Colonic mucosa (tissue), 4 donors: ENCODE data around the gene EPHX1. TPM values are rescaled to one million over a fixed set of nuclear protein-coding genes. Genes with fewer than 3 reads are reported as not detected.
A peak's percentile ranks its signal among the peaks of the same experiment; 100 is the strongest.

Experiments
- DNase-seq: peaks from one replicate; pipeline ENCODE4 v3.0.0-alpha.2; 2020
- H3K27ac ChIP-seq: fragments of 200-600 bp; one replicate; pipeline ENCODE4 v1.8.0; 2021
- H3K27me3 ChIP-seq: fragments of 200-600 bp; one replicate; pipeline ENCODE4 v1.8.0; 2021
- H3K36me3 ChIP-seq: fragments of 200-600 bp; one replicate; pipeline ENCODE4 v1.8.0; 2021
- H3K4me1 ChIP-seq: fragments of 200-600 bp; one replicate; pipeline ENCODE4 v1.8.0; 2021; ENCODE audit warnings: mild to moderate bottlenecking
- H3K4me3 ChIP-seq: fragments of 200-600 bp; one replicate; pipeline ENCODE4 v1.8.0; 2021
- H3K9ac ChIP-seq, 2 donors: one replicate each; pipeline ENCODE4 v1.7.0; 2013; ENCODE audit warnings: control low read depth in 2 of 2, low read depth in 2 of 2, low read length in 2 of 2
- H3K9me3 ChIP-seq: fragments of 200-600 bp; one replicate; pipeline ENCODE4 v1.8.0; 2021
- intact Hi-C: fragments of 100-400 bp; cut with DNase I; formaldehyde crosslinking; loops from one replicate; pipeline ENCODE4 v1.14.1; 2022
- total RNA-seq, 2 donors: library from RNA; stranded (reverse); fragmentation: NEBNext Ultra II Directional in 1 of 2; extraction: Animal tissue kit (Norgen Biotek cat#: 25700) in 1 of 2; gene quantifications; one replicate each; pipeline ENCODE4 v1.2.1, GENCODE V29; 2021
- TF ChIP-seq, protein P1 (sequence below): fragments of 200-600 bp; IDR thresholded peaks from one replicate; pipeline ENCODE4 v1.8.0; 2022; ENCODE audit warnings: antibody characterized with exemption, mild to moderate bottlenecking
- donor health status: healthy.
- donor health status: DM: no; HTN: no; CAD: no.
- donor health status: DM: no; HTN: no; CAD: no.

The EPHX1 gene
- total RNA-seq, 2 donors from 2014 or later: 58.0 to 61.9 TPM

DNA sequence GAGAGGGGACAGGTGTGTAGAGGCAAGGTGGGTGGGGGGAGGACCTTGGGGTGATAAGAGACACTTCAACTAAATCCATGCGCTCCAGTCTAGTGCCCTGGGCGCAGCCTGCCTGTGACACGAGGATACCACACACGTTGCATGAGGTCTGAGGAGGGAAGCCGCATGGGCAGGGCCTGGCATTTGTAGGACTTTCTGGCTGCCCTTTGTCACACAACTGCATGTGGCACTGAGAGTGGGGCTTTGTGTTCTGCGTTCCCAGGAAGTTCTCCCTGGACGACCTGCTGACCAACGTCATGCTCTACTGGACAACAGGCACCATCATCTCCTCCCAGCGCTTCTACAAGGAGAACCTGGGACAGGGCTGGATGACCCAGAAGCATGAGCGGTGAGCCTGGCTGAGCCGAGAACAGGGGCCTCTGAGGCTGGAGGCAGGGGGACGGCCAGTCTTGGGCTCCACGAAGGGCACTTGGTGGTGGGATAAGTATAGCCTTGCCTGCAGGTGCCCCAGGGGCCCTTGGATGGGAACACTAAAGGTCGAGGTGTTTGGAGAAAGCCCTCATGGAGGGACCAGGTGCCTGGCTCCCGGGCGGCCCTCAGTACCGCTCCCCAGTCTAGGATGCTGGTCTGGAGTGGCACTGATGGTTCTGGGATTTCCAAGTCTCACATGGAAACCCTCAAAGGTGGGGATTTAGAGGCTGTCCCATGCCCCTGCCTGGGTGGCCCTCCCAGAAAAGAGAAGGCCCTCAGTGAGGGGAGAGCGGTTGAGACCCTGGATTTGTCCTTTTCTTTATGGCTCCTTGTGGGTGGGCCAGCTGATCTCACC is 34.5 kb downstream of the EPHX1 start:
- H3K9ac ChIP-seq: peak overlapping the region in 1 of 2 donors; percentile 1
- H3K27me3 ChIP-seq: no peaks in the 10 kb centered on the region
- no peak overlapping the region for H3K4me3 ChIP-seq
- peaks cover 8% of the 10 kb centered on the region for H3K4me1 ChIP-seq
- DNase-seq: no peak
- no peaks in the 10 kb centered on the region for H3K36me3 ChIP-seq
- H3K27ac ChIP-seq: no peak overlapping the region
- TF ChIP-seq, protein P1, sequence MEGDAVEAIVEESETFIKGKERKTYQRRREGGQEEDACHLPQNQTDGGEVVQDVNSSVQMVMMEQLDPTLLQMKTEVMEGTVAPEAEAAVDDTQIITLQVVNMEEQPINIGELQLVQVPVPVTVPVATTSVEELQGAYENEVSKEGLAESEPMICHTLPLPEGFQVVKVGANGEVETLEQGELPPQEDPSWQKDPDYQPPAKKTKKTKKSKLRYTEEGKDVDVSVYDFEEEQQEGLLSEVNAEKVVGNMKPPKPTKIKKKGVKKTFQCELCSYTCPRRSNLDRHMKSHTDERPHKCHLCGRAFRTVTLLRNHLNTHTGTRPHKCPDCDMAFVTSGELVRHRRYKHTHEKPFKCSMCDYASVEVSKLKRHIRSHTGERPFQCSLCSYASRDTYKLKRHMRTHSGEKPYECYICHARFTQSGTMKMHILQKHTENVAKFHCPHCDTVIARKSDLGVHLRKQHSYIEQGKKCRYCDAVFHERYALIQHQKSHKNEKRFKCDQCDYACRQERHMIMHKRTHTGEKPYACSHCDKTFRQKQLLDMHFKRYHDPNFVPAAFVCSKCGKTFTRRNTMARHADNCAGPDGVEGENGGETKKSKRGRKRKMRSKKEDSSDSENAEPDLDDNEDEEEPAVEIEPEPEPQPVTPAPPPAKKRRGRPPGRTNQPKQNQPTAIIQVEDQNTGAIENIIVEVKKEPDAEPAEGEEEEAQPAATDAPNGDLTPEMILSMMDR: no peak
- no peaks in the 10 kb centered on the region for H3K9me3 ChIP-seq
- intact Hi-C loops: loop anchor here (2.0 to 10.0 kb wide), 4 partner anchors 67 to 370 kb away; partner anchors contain the start of gene SRP9

DNA sequence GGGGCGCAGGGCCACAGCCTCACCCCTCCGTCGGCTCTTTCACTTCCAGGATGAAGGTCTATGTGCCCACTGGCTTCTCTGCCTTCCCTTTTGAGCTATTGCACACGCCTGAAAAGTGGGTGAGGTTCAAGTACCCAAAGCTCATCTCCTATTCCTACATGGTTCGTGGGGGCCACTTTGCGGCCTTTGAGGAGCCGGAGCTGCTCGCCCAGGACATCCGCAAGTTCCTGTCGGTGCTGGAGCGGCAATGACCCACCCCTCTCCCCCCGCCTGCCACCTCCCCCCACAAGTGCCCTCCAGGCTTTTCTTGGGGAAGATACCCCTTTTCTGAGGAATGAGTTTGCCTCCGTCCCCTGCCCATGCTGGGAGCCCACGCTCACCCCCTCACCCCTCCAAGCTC is 35.2 kb downstream of the EPHX1 start:
- Histone ChIP-seq H3K4me3 (no peak overlapping the region), H3K9me3 (no peaks in the 10 kb centered on the region), H3K36me3 (no peaks in the 10 kb centered on the region), H3K27me3 (no peaks in the 10 kb centered on the region), H3K27ac (no peak overlapping the region), H3K9ac (no peak overlapping the region), H3K4me1 (peaks cover 8% of the 10 kb centered on the region)
- TF ChIP-seq, protein P1: no peak
- DNase-seq: no peak
- intact Hi-C loops: loop anchor here (2.0 to 10.0 kb wide), 4 partner anchors 67 to 370 kb away; partner anchors contain the start of gene SRP9

DNA sequence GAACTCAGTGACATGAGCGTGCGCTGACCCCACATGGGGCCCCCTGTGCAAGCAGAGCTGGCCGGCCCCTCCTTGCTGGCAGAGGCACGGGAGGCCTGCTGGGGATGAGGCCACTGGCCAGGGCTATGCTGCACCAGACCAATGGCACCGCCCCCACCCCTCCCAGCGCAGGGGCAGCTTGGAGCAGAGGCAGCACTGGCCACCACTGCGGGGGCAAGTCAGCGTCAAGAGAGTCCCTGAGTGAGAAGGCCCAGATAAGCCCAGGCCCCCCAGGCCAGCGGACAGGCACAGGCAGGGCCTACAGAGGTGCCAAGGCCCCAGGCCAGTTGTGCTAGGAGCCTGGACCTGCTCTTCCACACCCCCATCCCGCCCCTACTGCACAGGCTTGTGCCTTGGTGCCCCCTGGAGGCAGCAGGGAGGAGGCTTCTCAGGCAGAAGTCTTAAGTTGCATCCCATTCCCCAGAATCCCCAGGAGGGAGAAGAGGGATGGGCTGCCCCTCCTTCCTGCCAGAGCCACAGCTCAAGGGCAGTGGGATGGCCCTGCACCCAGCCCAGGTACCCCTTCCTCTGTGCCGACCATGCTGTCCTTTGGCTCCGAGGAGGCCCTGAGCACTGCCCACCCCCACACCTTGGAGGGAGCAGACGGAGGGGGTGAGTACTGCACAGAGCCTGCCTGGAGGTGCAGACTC is 35.8 kb downstream of the EPHX1 start:
- intact Hi-C loops: loop anchor here (2.0 to 10.0 kb wide), 4 partner anchors 67 to 371 kb away; partner anchors contain the start of gene SRP9
- H3K4me1 ChIP-seq: peaks cover 8% of the 10 kb centered on the region
- no peaks in the 10 kb centered on the region for H3K9me3 ChIP-seq
- H3K9ac ChIP-seq: no peak overlapping the region
- no peaks in the 10 kb centered on the region for H3K27me3 ChIP-seq
- no peak overlapping the region for H3K27ac ChIP-seq
- H3K4me3 ChIP-seq: no peak overlapping the region
- H3K36me3 ChIP-seq: no peaks in the 10 kb centered on the region
- TF ChIP-seq, protein P1: peak; percentile 39
- DNase-seq: peak; percentile 69

DNA sequence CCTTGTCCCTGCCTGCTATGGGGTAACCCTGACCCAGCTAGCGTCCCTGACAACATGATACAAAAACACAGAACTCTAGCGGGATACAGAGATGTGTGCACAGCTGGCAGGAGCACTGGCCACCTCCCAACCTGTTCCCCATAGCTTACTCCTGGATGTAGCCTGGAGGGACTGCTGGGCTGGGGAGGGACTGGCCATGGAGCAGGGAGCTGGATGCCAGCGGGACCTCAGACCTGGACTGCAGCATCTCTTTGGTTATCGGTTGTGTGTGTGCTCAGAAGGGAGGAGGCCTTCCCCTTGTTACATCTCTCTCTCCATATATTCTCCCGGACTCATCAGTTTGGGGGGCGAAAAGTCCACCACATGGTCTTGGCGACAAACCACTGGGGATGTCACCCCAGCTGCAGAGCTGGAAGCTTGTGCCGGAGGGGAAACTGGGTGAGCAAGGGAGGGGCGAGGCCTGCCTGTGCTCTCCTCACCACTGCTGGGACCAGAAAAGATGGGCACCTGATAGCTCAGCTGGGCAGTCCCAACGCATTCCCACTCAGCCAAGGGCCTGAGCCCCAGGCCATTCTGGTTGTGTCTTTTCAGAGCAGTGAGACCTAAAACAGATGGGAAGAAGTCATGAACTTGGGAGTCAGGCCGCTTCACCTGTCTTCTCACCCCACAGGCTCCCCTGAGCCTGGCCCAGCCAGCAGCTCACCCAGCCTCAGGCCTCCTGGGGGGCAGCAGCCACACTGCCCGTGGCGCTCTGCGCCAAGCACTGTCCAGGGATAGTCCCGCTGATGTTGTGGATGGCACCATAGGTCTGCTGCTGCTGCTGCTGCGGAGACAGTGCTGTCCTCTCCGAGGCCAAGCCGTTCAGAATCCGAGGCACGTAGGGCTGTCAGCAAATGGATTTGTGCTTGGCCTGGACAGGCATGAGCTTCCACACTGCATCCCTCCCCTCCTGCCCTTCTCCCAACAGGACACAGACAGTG is 36.7 kb downstream of the EPHX1 start:
- DNase-seq: no peak
- no peaks in the 10 kb centered on the region for H3K27me3 ChIP-seq
- TF ChIP-seq, protein P1: no peak
- no peak overlapping the region for H3K4me3 ChIP-seq
- peaks cover 8% of the 10 kb centered on the region for H3K4me1 ChIP-seq
- no peaks in the 10 kb centered on the region for H3K36me3 ChIP-seq
- intact Hi-C loops: loop anchor here (5.0 to 10.0 kb wide), 3 partner anchors 66 to 128 kb away; partner anchors contain the start of gene SRP9
- no peaks in the 10 kb centered on the region for H3K9me3 ChIP-seq
- H3K27ac ChIP-seq: no peak overlapping the region
- H3K9ac ChIP-seq: peak overlapping the region in 1 of 2 donors; percentile 28

DNA sequence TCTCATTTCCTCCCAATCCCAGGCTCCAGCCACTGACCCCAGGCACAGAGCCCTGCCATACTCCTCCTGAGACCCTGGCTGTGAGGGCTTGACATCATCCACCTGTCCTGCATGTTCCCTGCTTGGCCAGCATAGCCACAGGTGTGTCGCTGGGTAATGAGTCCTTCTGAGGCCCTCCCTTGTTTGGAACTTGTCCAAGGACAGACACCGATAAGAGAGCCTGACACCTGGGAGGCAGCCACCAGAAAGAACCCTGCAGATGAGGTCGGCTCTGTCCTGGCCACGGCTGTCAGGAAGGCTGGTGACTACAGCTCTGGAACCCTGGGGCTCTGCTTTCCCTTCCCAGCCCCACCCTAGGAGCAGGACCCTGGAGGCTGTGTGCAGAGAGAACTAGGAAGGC is 37.7 kb downstream of the EPHX1 start:
- Histone ChIP-seq H3K36me3 (no peaks in the 10 kb centered on the region), H3K4me1 (peaks cover 8% of the 10 kb centered on the region), H3K27ac (peak overlapping the region; percentile 19), H3K27me3 (no peaks in the 10 kb centered on the region), H3K9ac (peak overlapping the region in 1 of 2 donors; percentile 31), H3K9me3 (no peaks in the 10 kb centered on the region), H3K4me3 (no peak overlapping the region)
- intact Hi-C loops: loop anchor here (5.0 to 10.0 kb wide), 3 partner anchors 65 to 127 kb away; partner anchors contain the start of gene SRP9
- TF ChIP-seq, protein P1: no peak
- peak; percentile 78 for DNase-seq
